NCI-H1105 (cell line): ENCODE data around the gene PINK1.
"Not testable (repeated sequence)": the region's sequence is repeated elsewhere in the genome, so short reads cannot be mapped to it uniquely, and the experiment has no call there.

Experiments used
- DNase-seq: peaks from one replicate; lab custom pipeline; 2025; lab: John Stamatoyannopoulos, UW

PINK1 gene

DNA sequence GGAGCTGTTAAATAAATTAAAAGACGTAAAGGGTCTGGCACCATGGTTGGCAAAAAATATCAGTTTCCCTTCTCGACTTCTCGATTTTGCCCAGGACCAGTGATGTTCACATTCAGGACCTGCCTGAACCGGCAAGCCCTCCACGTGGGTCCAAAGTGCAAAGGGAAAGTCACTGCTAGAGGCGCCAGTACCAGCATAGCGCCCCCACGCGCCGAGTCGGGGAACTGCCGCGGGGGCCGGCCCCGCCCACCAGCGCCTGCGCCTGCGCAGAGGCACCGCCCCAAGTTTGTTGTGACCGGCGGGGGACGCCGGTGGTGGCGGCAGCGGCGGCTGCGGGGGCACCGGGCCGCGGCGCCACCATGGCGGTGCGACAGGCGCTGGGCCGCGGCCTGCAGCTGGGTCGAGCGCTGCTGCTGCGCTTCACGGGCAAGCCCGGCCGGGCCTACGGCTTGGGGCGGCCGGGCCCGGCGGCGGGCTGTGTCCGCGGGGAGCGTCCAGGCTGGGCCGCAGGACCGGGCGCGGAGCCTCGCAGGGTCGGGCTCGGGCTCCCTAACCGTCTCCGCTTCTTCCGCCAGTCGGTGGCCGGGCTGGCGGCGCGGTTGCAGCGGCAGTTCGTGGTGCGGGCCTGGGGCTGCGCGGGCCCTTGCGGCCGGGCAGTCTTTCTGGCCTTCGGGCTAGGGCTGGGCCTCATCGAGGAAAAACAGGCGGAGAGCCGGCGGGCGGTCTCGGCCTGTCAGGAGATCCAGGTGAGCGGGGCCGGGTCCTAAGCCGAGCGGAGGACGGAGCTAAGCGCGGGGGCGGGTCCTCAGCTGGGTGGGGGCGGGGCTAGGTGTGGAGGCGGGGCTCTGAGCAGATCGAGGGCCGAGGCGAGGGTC lies at the start of gene PINK1:
Gene PINK1 (plus strand): TSS at position 269 of the 875 bp plus-strand sequence. CDS start 91 bp downstream, at position 360.
- peak; percentile 91 for DNase-seq

DNA sequence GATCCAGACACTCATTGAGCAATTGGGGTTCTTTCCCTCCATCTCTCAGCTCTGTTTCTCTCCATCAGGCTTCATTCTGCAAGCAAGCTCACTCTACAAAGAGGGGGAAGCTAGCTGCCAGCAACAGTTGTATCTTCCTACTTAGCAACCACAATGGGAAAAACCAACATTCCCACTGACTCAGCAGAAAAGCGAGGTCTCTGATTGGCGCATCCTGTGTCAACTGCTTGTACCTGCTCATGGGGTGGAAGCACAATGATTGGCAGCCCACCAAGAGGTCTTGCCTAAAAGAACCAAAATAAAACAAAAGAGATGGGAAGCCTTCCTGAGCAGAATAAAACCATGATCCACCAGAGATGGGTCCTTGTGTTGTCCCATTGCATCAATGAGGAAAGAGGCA lies 48.4 kb upstream of the PINK1 start:
- no peak for DNase-seq

- no peak for DNase-seq
These were observed 46.2 kb upstream of the PINK1 start for GRCh38 chr1:20586953-20587660.

- DNase-seq, result no peak
These were observed 45.6 kb upstream of the PINK1 start for GRCh38 chr1:20587661-20588053.

DNA sequence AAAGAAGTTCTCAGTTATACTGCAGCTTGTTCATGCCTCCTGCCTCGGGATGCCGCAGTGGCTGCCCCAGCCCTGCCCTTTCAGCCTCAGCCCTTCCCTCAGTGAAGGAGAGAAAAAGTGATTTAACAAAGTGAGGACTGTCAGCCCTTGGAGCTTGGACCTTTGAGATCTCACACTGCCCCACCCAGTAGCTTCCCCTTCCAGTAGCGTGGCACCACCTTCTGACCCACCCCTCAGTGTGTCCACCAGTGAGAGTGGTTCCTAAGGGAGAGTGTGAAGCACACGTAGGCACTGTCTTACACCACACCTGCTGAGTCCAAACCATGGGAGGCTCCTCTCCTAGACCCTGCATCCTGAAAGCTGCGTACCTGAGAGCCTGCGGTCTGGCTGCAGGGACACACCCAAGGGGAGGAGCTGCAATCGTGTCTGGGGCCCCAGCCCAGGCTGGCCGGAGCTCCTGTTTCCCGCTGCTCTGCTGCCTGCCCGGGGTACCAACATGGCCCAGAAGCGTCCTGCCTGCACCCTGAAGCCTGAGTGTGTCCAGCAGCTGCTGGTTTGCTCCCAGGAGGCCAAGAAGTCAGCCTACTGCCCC lies 44.5 kb upstream of the PINK1 start, which contains the start of gene CDA:
Gene CDA (plus strand): TSS at position 464 of the 592 bp plus-strand sequence. CDS start 33 bp downstream, at position 497.
- no peak for DNase-seq

GRCh38 chr1:20589331-20590278 lies 43.7 kb upstream of the PINK1 start:
- no peak for DNase-seq

DNA sequence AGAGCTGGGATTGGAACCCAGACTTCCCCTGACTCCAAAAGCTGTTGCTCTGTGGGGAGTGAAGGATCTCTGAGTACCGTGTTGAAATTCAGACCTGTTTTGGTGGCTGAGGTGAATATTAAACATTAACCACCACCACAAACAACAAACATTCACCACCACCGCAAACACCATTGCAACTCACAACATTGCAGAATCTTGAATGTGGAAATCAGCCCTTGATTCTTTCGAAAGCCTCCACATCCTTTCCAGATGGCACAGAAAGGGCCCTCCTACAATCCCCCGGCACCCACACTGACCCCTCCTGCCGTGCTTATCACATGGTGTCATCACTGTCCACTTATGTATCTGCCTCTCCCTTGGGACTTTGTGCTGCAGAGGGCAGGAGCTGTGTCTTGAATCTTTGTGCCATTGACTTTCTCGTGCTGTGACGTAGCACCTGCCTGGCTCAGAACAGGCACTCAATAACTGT lies 42.9 kb upstream of the PINK1 start:
- no peak for DNase-seq

GRCh38 chr1:20593756-20594155 lies 39.5 kb upstream of the PINK1 start:
- no peak for DNase-seq

DNA sequence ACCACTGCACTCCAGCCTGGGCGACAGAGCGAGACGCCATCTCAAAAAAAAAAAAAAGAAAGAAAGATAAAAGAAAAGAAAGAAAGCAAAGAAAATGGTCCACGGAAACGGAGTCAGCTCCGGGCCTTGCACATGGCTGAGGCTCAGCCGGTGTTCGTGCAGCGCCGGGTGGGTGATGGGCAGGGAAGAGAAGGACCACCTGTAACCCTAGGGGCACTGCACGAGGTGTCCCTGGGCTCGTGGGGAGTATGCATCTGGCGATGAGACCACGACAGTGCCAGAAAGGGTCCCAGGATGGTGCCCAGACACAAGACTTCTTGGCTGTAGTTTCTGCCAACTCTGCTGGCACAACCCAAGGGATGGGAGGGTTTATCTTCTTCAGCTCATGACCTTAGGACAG lies 38.5 kb upstream of the PINK1 start:
- DNase-seq, result no peak

GRCh38 chr1:20596106-20596505 lies 37.2 kb upstream of the PINK1 start:
- DNase-seq, result no peak

GRCh38 chr1:20597650-20598049 lies 35.6 kb upstream of the PINK1 start:
- no peak for DNase-seq

DNA sequence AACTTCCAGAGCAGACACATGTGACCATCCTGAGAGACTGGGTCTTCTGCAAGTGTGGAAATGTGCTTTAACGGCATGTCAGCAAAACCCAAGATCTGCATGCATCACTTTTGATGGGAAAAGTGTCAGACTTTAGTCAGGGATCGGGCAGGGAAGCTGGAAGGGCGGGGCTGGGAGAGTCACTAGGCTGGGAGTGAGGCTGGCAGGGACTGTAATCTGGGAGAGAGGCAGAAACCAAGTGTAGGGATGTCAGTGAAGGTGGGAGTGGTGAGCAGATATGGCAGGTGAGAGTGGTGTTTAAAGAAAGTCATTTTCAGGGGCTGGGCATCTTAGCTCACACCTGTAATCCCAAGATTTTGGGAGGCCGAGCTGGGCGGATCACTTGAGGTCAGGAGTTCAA lies 33.1 kb upstream of the PINK1 start:
- DNase-seq, result no peak

DNA sequence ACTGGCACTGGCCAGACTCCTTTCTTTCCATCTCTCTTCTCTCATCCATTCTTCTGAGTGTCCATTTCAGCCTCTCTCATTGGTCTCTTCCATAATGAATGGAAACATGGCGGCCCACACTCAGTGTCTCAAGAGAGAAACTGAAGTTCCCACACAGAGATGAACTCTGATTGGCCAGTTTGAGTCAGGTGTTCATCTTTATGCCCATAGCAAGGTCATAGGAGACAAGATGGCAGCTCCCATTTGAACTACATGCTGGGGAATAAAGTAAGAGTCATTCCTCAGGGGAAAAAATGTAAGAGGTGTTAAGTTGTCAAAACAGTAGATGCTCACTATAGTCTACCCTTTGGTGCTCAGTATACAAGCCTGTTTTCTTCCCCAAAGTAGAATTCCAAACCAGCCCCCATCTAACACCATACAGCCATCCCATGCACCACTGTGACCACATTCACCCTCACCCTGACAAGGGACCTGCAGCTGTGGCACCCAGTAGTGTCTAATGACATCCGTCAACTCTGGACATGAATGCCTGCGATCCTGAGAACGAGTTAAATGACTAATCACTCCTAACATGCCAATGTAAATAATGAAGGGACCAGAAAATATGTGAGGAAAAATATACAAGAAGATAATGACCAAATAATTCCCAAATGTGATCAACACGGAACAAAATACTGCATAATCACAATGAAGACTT lies 32.0 kb upstream of the PINK1 start:
- DNase-seq, result no peak

DNA sequence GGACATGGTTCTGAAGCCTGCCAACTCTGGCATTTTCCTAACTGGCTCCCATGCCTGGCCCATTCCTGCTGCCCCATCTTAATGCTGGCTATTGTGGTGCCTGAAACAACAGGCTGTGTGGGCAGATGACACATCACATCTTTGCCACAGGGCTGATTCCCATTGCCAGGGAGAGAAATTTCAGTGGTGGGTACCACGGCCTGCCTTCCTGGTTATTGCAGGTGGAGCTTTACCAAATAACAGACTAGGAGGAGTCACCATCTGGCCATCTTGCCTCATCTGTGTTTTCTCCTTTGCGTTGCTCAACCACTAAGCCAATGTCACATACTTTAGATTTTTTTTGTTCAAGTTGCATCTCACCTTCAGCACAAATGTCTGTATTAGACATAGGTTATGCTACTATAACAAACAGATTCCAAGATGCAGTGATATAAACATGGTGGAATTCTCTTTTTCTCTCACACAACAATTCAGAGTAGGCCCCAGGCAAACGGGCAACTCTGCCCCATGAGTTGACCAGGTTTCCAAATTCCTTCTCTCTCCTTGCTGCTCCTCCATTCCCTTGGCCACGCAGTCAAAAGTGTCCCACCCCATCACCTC lies 30.3 kb upstream of the PINK1 start:
- no peak for DNase-seq

GRCh38 chr1:20603504-20604464 lies 29.5 kb upstream of the PINK1 start:
- no peak for DNase-seq

DNA sequence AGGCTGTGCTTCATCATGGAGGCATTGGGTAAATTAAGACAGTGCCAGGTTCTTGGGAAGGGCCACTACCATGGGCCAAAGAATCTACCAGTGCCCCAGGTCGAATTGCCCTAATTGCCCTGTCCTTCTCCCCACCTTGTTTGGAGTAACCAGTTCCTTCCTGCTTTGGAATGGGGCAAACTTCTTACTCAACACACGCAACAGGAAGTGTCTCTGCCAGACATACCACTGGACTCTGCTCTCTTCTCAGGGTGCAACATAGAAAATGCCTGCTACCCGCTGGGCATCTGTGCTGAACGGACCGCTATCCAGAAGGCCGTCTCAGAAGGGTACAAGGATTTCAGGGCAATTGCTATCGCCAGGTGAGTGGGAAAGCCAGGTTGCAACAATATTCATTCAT lies 28.6 kb upstream of the PINK1 start:
- no peak for DNase-seq

- DNase-seq, result not testable (repeated sequence)
These were observed 26.3 kb upstream of the PINK1 start for GRCh38 chr1:20606801-20607570.

DNA sequence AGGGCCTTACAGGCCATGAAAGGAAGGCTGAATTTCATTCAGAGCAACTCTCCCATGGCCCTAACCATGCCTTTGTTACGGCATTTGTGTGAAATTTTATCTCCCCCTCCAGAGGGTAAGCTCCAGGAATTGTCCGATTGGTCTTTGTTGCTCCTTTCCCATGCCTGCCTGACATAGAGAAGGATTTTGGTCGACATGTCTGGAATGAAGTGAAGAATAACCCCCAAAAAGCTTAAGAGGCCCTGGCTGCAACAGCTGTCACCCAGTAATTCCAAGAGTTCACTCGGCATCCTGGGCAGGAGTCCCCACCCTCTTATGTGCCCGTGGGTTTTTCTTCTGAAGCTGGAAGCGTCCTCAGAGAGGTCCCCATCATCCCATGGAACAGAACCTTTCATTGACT lies 23.7 kb upstream of the PINK1 start:
- DNase-seq, result no peak

DNA sequence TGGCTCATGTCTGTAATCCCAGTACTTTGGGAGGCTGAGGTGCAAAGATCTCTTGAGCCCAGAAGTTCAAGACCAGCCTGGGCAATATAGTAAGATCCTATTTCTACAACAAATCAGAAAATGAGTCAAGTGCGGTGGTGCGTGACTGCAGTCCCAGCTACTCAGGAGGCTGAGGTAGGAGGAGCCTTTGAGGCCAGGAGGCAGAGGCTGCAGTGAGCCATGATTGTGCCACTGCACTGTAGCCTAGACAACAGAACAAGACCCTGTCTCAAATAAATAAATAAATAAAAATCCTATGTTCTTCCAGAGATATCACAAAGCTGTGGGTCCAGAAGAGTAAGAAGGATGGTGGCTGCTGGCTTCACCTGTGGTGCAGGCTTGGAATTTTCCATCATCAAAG lies 22.3 kb upstream of the PINK1 start:
- no peak for DNase-seq
